ENCODE results near the gene OGFR.

Gene OGFR

DNA sequence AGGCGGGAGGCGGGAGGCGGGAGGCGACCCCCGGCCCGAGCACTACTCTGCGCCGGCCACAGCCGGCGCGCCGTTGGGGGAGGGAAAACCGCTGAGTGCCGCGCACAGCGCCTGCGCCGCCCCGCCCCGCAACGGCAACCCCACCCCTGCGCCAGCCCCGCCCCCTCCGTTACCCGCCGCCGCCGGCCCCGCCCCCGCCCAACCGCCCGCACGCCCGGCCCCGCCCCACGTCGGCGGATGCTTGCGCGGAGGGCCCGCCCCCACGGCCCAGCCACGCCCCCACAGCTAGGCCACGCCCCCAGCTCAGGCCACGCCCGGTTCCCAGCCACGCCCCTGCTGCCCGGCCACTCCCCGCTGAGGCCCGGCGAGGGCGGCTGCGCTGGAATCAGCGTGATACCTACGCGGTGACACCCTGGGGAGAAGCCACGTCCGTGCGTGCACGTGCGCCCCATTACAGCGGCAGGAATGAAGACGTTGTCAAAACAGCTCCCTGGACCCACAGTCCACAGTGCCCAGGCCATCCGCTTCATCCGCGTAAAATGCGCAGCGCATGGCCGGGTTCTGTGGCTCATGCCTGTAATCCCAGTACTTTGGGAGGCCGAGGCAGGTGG is 57.2 kb downstream of the OGFR start, which contains the start of gene TCFL5:
TCFL5 (minus strand) TSS at position 97 of the 611 bp plus-strand sequence. CDS start 152 bp downstream, outside the sequence.
- Histone ChIP-seq H3K9me2 (replicated peaks; ENCODE audit: insufficient read depth, low read length) (no peaks in the 10 kb centered on the region), H3K4me2 (ENCODE audit: low read depth, low read length, poor library complexity, severe bottlenecking) (peak within 1 kb of the TSS; percentile 40), H3K79me2 (ENCODE audit: insufficient read depth, low read length) (no peaks in the 10 kb centered on the region), H3F3A (ENCODE audit: insufficient read depth) (peaks cover 11% of the 10 kb centered on the region), H3K9me3 (ENCODE audit: insufficient read depth, low read length) (no peaks in the 10 kb centered on the region), H3K27ac (ENCODE audit: low read depth, low read length) (no peak within 1 kb of the TSS), H3K27me3 (ENCODE audit: low read length) (no peaks in the 10 kb centered on the region), H3K36me3 (ENCODE audit: low read length) (no peaks in the 10 kb centered on the region), H3K4me3 (ENCODE audit: insufficient read depth, low read length, poor library complexity, severe bottlenecking) (peak within 1 kb of the TSS; percentile 55), H2AFZ (ENCODE audit: low read depth, low read length, severe bottlenecking) (no peak within 1 kb of the TSS), H3K9ac (ENCODE audit: low read length) (peak within 1 kb of the TSS; percentile 37; the same call in 1 of the 2 replicates), H4K20me1 (ENCODE audit: low read depth, low read length) (no peaks in the 10 kb centered on the region)
- no peak for TF ChIP-seq EZH2phosphoT487 (conservative IDR thresholded peaks at IDR 0.05; ENCODE audit: low read length)
- TF ChIP-seq, protein P1, sequence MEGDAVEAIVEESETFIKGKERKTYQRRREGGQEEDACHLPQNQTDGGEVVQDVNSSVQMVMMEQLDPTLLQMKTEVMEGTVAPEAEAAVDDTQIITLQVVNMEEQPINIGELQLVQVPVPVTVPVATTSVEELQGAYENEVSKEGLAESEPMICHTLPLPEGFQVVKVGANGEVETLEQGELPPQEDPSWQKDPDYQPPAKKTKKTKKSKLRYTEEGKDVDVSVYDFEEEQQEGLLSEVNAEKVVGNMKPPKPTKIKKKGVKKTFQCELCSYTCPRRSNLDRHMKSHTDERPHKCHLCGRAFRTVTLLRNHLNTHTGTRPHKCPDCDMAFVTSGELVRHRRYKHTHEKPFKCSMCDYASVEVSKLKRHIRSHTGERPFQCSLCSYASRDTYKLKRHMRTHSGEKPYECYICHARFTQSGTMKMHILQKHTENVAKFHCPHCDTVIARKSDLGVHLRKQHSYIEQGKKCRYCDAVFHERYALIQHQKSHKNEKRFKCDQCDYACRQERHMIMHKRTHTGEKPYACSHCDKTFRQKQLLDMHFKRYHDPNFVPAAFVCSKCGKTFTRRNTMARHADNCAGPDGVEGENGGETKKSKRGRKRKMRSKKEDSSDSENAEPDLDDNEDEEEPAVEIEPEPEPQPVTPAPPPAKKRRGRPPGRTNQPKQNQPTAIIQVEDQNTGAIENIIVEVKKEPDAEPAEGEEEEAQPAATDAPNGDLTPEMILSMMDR (IDR thresholded peaks at IDR 0.05; ENCODE audit: insufficient read depth, low read length, poor library complexity, severe bottlenecking) = no peak

Data from SU-DHL-6 (cell line).